Activated T-cell treated with anti-CD3 and anti-CD28 coated beads, Interleukin-2, amount 50 U/mL, for 48 hours (primary cell): ENCODE data around the gene TMEM181.
"Not testable (repeated sequence)": the region's sequence is repeated elsewhere in the genome, so short reads cannot be mapped to it uniquely, and the experiment has no call there.

Source experiments
- DNase-seq, 2 experiments: peaks; one replicate each; pipeline ENCODE4 v3.0.0-alpha.2; 2020

Gene TMEM181

GRCh38 chr6:158538741-158539140, 21.1 kb upstream of the TMEM181 start:
- no peak for DNase-seq

GRCh38 chr6:158539413-158539812, 20.5 kb upstream of the TMEM181 start:
- DNase-seq, result no peak

DNA sequence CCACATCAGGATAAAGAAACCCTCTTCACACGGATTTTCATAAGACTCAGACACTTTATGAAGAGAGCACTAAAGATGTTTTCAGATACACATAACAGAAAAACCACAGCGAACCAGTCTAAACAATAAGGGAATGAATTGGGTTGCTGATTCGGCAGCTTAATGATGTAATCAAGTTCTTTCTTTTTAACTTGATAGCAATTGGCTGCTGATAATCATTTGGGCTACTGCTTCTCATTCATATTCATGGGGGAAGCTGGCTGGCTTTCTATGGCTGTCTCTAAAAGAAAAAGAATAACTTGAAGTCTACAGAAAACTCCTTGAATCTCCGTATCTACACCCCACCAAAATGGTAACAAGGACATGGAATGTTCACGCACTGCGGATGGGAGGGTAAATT, 20.0 kb upstream of the TMEM181 start:
- no peak for DNase-seq

DNA sequence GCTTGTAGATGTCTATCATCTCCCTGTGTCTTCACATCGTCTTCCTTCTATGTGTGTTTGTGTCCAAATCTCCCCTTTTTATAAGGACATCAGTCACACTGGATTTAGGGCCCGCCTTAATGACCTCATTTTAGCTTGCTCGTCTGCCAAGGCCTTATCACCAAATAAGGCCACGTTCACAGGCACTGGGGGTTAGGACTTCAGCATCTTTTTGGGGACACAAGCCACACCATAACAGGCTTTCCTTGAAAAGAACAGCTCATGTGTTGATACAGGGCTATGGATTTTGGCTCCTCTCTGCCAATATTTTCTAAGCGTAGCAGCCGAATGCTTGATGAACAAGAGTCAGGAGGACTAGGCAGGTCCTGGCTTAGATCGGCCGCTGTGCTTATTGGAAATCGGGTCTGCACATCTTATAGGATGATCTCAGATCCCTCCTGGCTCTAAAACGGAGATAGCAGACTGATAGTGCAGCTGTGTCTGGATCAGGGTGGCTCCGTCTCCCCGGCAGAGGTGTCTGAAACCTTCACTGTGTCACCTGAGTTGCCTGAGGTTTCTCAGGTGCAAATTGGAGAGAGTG, 16.2 kb upstream of the TMEM181 start:
- no peak for DNase-seq

GRCh38 chr6:158544428-158544827, 15.5 kb upstream of the TMEM181 start:
- DNase-seq, result no peak

DNA sequence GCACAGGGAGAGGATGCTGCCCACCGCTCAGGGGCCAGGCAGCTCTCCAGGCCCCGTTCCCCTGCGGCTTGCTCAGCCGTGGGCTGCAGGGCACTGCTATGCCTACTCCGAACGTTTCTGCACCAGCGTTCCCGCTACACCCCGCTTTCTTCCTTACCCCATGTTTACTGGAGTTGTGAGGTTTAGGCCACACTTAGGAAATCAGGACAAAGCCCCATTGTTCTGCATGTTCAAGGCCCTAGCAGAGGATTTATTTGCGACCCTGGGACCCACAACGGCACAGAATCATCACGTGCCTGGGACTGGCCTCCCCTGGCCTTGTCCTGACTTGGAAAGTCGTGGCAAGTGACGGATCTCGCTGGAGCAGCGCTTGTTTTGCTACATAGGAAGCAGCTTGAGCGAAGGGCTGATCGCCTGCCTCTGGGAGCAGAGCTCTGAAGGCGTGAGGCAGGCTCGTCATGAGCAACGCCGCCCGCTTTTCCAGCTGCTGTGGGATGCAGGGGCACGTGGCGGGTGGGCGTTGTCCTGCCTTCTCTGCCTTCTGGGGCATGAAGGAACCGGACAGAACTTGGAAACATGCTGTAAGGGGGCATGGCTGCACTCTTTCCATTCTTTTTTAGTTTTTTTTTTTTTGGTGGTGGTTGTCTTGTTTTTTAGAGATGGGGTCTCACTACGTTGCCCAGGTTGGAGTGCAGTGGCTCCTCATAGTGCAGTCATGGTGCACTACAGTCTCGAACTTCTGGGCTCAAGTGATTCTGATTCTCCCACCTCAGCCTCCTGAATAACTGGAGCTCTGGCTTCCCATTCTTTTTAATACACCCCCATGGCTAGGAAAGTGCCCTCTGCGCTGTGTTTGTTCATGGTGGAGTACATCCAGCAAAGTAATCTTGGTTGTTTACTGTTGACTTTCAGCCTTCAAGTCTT, 14.6 kb upstream of the TMEM181 start:
- no peak for DNase-seq

DNA sequence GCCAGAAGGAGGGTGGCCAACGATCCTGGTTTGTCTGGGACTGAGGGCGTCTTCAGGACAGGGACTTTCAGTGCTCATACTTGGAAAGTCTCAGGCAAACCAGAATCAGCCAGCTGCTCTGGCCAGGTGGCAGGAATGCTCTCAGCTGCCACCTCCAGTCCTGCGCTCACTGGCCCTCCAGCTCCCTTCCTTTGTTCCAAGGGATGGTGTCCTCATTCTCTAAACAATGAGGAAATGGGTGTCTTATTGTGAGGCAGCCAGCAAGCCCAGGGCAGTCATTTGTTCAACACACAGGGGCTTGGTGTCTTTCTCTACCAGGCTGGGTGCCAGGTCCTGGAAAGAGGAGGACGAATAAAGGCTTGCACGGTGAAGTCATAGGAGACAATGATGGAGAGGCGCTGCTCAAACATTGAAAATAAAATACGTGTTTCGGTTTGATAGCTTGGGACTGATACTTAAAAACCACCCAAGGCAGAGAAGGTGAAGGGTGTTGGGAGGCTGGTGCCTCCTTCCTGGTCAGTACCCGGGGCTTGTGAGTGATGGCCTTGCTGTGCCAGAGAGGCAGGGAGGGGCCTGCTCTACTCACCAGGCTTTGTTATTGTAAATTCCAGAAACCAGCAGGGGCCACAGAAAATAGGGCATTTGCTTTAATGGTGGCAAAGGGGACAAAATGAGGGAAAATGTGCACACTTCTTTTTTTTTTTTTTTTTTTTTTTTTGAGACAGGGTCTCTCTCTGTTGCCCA, 11.3 kb upstream of the TMEM181 start:
- DNase-seq, result peak in 1 of 2 experiments; percentile 2

DNA sequence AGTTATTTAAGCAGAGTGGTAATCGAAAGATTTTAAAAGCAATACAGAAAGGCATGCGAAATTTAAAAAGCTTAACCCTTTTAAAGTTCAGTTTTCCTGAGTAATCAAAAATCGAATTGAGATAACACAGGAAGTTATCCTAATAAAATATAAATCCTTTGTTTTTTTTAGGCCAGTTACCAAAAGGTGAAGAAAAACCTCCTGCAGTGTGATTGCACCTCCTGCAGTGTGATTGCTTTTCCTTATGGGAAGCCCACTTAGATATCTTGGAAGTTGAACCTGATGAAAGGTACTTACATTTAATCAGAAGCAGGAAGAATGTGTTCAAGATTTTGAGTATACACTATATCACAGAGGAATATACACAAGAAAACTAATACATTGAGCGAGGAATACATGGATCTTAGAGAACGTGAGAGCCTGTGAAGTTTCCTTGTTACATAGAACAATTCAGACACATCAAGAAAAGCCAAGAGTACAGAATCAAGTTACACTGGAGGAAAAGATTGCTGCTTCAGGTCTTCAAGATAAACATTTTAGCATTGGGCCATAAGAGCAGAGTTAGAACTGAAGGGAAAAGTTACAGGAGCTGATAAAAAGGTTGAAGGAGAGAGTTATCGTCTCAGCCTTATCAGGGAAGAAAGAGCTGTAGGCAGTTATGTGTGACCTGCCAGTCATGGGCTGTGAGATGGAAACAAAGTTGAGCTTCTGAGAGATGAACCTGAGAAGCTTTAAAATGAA, 7.7 kb upstream of the TMEM181 start:
- no peak for DNase-seq

GRCh38 chr6:158552796-158553138, 7.1 kb upstream of the TMEM181 start:
- no peak for DNase-seq

DNA sequence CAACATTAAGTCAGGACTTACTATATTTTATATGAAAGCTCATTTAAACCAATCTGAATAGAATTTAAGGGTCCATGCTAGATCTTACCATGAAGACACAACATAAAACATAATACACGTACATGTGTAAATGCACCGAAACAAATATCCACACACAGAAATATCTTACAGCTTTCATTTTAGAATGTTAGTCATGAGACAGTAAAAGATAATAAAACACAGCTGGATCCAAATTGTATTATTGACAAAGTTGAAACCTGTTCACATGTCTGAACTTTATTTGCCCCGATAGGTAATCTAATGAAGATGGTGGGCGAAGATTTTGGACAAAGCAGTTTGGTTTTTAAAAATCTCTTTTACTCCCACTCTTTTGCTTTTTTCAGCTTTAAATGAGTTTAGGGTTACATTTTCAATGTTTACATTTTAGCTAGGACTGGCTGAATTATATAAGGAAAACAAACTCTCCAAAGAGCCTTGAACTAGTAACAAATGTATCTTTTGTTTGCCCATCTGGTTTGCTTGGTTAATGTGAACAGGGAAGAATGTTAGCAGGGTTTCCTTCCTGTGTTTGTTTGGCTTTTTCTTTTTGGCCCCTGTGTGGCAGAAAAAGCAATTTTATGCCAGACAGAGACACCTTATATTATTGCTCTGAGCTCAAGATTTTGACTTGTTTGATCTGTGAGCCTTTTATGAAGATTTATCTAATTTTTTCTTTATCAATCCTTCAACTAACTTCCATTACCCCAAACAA, 5.1 kb upstream of the TMEM181 start:
- no peak for DNase-seq

- no peak for DNase-seq
Measured at GRCh38 chr6:158556113-158556512, 3.8 kb upstream of the TMEM181 start.

- not testable (repeated sequence) for DNase-seq
Measured at GRCh38 chr6:158557110-158557509, 2.8 kb upstream of the TMEM181 start.

- no peak for DNase-seq
Measured at GRCh38 chr6:158557927-158558326, 2.0 kb upstream of the TMEM181 start.

- no peak for DNase-seq
Measured at GRCh38 chr6:158558415-158559306, 1.2 kb upstream of the TMEM181 start.

DNA sequence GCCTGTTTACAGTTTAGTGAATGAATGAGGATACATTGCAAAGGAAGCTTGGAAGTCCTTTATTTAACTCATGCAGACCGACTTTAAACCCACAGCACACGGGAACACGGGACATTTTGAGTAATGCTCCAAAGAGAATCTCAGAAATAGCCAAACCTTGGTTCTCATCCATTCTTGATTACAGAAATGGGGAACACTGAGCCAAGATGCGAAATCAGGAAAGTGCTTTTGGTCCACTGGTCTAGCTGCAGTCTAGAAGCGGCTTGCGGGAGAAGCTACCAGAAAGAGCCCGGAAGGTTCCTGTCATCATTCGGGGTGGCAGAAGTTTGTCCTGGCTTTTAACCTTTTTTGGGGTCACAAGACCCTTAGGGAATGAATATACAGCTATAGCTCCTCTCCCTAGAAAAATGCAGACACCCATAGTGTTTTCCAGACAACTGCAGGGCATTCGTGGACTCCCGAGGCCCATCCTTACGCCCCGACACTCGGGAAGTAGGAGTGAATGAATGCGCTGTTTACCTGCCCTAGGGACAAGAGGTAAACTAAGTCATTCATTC, 475 bp upstream of the TMEM181 start:
- no peak for DNase-seq

DNA sequence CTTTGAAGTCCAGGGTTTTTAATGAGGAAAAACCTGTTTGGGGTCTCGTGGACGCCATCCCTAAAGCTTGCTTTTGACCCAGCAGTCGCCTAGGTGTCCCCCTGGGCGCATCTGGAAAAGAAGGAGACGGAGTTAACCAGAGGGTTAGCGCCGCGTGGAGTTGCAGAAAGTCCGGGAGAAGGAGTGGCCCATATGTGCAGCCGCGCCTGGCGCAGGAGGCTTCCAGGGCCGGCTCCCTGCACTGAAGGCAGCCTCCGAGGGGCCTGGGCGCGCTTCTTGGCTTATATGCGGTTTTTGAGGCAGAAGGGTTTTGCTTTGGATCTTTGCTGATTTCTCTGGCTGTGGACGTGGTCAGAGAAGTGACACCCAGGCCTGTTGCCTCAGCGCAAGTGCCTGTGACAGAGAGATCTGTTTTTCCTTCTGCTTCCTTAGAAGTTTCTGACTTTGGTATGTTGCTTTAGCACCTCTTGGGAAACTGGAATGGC, 987 bp downstream of the TMEM181 start:
- DNase-seq, result peak; percentile 41 to 48

GRCh38 chr6:158561321-158561884, 1.5 kb downstream of the TMEM181 start:
- DNase-seq, result no peak

DNA sequence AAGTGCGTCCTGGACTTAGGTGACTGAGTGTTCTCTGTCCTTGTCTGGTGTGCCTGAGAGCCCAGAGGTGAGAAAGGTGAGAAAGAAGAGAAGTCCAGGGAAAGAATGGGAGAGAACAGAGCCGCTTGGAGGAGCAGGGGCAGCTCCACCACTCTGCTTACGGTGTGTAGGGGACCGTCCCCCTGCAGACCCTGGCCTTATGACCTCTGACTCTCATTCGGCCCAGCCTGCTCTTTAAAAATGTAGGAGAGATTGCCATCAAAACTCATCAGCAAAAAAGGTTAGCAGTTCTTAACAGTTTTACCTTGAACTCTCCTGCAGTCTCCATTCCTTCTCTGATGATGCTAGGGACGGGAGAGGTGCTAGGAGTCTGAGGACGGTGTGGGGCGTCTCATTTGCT, 2.0 kb downstream of the TMEM181 start:
- no peak for DNase-seq

GRCh38 chr6:158564243-158565121, 4.6 kb downstream of the TMEM181 start:
- DNase-seq, result peak; percentile 47 to 50

GRCh38 chr6:158565122-158565429, 5.2 kb downstream of the TMEM181 start:
- no peak for DNase-seq
